Omental fat pad (tissue), 4 donors: ENCODE measurements around the gene LRRC74B. TPM values are rescaled to one million over a fixed set of nuclear protein-coding genes. Genes with fewer than 3 reads are reported as not detected.
"Not testable (repeated sequence)": the region's sequence is repeated elsewhere in the genome, so short reads cannot be mapped to it uniquely, and the experiment has no call there.

Source experiments
- ATAC-seq: fragments of 150-250 bp; one replicate; pipeline ENCODE4 v1.9.1; 2016; ENCODE audit warnings: mild to moderate bottlenecking, moderate library complexity; ENCODE audit not compliant: low FRiP score
- DNase-seq: peaks from one replicate; pipeline ENCODE4 v3.0.0-alpha.2; 2019; ENCODE audit warnings: low spot score
- total RNA-seq, 4 donors: library from RNA; depleted of rRNA; stranded (reverse); fragments of >200 nt; gene quantifications; one replicate each; pipeline ENCODE4 v1.1.0, GENCODE V29; 2016
- TF ChIP-seq, protein P1 (sequence below), 3 donors: fragments of 450-650 bp; IDR thresholded peaks; one replicate each; pipeline ENCODE4 v1.5.1; 2016 to 2017; ENCODE audit warnings: antibody characterized with exemption in 3 of 3, mild to moderate bottlenecking in 3 of 3, moderate library complexity in 2 of 3

LRRC74B gene
- total RNA-seq, 4 donors from 2014 or later, result not detected

DNA sequence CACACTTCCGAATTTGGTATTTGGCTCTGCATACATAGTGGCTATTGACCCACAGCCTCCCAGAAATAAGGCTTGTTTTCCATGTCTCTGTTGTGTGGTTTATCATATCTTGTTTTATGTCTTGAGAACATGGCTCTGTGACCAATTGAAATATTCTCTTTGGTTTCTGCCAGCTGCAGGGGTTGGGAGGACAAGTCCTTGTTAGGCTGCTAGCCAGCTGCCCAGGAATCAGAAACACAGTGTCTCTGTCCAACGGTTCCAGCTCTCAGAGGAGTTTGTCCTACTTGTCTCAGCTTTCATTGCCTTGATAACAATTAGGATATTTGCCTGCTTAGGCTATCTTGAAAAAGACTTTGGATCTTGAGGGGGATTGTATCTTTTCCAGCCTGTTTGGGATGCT lies 7.3 kb upstream of the LRRC74B start:
- DNase-seq (no peak), ATAC-seq (no peak)
- TF ChIP-seq, protein P1, sequence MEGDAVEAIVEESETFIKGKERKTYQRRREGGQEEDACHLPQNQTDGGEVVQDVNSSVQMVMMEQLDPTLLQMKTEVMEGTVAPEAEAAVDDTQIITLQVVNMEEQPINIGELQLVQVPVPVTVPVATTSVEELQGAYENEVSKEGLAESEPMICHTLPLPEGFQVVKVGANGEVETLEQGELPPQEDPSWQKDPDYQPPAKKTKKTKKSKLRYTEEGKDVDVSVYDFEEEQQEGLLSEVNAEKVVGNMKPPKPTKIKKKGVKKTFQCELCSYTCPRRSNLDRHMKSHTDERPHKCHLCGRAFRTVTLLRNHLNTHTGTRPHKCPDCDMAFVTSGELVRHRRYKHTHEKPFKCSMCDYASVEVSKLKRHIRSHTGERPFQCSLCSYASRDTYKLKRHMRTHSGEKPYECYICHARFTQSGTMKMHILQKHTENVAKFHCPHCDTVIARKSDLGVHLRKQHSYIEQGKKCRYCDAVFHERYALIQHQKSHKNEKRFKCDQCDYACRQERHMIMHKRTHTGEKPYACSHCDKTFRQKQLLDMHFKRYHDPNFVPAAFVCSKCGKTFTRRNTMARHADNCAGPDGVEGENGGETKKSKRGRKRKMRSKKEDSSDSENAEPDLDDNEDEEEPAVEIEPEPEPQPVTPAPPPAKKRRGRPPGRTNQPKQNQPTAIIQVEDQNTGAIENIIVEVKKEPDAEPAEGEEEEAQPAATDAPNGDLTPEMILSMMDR (IDR thresholded peaks at IDR 0.05), result no peak

DNA sequence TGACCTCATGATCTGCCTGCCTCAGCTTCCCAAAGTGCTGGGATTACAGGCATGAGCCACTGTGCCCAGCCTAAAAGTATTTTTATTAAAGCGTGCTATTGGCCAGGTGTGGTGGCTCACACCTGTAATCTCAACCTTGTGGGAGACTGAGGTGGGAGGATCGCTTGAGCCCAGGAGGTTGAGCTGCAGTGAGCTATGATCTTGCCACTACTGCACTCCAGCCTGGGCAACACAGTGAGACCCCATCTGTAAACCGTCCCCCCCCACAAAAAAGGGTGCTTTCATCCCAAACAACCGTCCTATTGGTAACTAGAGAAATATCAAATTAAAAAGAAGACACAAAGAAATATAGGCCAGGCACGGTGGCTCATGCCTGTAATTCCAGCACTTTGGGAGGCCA lies 6.6 kb upstream of the LRRC74B start:
- not testable (repeated sequence) for DNase-seq, ATAC-seq

DNA sequence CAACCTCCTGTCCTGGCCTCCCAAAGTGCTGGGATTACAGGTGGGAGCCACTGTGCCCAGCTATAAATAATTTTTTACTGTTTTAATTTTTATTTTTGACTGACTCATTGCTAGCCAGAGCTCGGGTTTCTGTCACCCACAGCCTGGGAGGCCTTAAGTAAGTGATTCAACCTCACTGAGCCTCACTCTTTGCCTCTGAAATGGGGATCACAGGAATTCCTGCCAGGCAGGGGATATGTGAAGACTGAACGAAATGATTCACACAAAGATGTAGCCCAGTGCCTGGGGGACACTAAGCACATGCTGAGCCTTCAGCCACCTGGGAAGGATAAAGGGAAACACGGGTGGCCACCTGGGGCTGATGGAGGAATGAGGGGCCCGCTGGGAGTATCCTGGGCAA lies 3.8 kb upstream of the LRRC74B start:
- ATAC-seq, result no peak

DNA sequence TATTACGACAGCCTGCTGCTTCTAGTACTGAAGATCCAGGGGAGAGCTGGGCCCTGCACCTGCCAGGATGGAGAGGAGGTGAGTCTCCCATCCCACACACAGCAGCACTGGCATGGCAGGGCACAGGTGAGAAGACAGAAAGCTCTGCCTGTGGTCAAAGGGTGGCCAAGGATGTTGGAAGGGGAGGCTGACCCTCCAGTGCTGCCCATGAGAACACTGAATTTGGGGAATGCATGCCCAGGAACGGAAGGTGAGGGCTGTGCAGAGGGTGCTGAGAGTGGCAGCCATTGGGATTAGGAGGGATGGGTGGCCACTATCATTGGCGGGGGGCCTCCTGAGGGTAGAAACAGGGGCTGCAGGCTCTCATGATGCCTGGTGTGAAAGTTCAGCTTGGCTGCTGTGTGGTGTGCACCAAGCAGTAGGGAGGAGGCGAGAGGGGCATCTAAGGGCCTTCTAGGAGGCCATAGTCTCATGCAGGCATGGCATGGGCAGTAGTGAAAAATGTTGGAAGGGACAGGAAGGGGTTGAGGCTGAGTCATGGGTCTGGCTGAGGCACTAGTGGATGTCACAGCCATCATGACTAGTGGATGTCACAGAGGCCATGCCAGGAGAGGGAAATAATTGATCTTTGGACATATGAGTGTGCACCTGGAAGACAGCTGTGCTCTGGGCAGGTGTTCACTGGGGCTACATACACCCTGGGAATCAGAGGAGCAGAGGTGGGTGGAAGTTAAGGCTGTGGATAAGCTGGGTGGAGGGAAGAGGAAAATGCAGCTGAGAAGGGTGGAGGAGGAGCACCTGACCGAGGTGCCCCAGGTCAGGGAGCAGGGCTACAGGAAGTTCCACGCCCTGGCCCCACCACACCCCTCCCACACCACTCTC lies 2.5 kb upstream of the LRRC74B start:
- TF ChIP-seq, protein P1 (IDR thresholded peaks at IDR 0.05), result no peak
- no peak for ATAC-seq
- no peak for DNase-seq

More for the DNA sequence above, 3.8 kb upstream of the LRRC74B start:
- DNase-seq, result no peak
- TF ChIP-seq, protein P1 (IDR thresholded peaks at IDR 0.05), result no peak

DNA sequence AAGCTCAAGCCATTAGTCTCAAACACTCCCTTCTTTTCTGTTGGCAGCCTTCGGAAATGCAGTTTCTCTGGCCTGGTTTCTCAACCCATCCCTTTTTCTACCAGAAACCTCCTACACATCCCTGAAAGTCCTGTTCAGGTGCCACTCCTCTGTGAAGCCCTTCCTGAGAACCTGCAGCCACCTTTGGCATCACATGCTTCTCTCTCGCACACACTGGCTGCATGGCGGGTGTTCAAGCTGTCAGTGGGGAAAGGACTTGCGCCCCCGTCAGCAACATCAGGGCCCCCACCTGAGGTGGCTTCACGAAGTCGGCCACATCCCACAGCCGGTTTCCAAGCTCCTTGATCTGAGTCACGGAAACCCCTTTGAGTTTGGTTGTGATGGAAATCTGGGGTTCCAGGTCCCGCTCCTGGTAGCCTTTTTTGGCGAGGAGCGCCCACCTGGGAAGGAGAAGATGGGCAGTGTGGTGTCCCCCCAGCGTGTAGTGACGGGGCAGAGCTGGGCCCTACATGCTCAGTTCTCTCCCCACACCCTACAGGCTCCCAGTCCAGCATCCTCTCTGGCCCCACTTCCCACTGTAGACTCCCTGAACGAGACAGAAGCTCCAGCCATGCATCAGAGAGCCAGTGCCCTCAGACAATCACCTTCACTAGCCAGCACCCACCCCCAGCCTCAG lies 1.7 kb upstream of the LRRC74B start:
- ATAC-seq (no peak), DNase-seq (no peak)
- TF ChIP-seq, protein P1 (IDR thresholded peaks at IDR 0.05), result no peak

DNA sequence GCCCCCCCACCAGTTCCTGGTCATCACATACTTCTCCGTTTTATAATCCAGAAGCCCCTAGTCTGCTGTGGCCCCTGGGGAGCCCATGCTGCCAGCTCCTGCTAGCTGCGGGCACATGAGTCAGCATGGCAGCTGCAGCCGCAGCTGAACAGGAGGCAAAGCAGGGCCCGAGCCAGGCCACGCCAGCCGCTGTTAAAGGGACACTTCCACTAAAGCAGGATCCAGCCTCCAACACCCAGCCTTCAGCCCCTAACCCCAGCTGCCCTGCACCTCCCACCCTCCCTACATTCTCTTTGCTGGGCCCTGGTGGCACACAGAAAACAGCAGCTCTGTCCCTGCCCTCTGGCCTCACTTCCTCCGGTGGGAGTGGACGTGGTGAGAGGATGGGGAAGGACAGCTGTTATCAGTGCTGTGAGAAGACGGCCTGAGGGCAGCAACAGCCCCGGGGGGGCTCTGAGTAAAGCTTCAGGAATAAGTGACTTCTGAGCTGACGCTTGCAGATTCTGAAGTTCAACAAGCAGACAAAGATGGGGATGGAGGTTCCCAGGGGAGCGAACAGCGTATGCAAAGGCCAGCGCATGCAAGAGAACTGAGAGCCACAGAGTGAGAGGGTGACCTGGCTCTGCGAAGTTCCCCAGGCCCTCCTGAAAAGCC lies 688 bp upstream of the LRRC74B start:
- no peak for DNase-seq

More for the DNA sequence above, 688 bp upstream of the LRRC74B start:
- TF ChIP-seq, protein P1 (IDR thresholded peaks at IDR 0.05), result no peak
- no peak for ATAC-seq
